Measurements from ENCODE around the gene BTNL3. TPM values are rescaled to one million over a fixed set of nuclear protein-coding genes. Genes with fewer than 3 reads are reported as not detected.

The BTNL3 gene
- polyA plus RNA-seq, 1 of the 3 experiments (the other 2 are of a cell fraction): not detected

DNA sequence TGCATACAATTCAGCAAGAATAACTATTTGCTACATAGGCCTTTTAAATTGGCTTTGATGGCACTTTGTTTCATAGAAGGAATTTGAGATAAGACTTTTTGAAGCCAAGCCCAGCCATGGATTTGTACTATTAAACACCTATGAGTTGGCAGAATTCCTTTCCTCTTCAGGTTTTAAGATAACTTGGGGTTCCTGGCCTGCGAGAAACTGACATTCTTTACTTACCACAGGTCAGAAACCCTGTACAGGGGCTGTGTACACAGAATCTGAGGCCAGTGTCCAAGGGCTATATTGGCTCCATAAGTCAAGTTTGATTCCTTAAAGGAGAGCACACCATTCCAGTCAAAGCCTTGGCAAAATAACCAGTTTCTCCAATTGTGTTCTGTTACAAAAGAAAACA lies 10.8 kb upstream of the BTNL3 start (continued):
- no peak for TF ChIP-seq NRF1 (IDR thresholded peaks at IDR 0.05; ENCODE audit: low read depth, low read length)
- TF ChIP-seq, protein P1, sequence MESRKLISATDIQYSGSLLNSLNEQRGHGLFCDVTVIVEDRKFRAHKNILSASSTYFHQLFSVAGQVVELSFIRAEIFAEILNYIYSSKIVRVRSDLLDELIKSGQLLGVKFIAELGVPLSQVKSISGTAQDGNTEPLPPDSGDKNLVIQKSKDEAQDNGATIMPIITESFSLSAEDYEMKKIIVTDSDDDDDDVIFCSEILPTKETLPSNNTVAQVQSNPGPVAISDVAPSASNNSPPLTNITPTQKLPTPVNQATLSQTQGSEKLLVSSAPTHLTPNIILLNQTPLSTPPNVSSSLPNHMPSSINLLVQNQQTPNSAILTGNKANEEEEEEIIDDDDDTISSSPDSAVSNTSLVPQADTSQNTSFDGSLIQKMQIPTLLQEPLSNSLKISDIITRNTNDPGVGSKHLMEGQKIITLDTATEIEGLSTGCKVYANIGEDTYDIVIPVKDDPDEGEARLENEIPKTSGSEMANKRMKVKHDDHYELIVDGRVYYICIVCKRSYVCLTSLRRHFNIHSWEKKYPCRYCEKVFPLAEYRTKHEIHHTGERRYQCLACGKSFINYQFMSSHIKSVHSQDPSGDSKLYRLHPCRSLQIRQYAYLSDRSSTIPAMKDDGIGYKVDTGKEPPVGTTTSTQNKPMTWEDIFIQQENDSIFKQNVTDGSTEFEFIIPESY (IDR thresholded peaks at IDR 0.05; ENCODE audit: borderline replicate concordance, low read depth): no peak
- no peak for TF ChIP-seq EP300 (IDR thresholded peaks at IDR 0.05; ENCODE audit: borderline replicate concordance in 1 of 2, low read depth in 1 of 2, low read length in 1 of 2)
- no peak for TF ChIP-seq RFX5 (IDR thresholded peaks at IDR 0.05; ENCODE audit: low read length)
- TF ChIP-seq, protein P2, sequence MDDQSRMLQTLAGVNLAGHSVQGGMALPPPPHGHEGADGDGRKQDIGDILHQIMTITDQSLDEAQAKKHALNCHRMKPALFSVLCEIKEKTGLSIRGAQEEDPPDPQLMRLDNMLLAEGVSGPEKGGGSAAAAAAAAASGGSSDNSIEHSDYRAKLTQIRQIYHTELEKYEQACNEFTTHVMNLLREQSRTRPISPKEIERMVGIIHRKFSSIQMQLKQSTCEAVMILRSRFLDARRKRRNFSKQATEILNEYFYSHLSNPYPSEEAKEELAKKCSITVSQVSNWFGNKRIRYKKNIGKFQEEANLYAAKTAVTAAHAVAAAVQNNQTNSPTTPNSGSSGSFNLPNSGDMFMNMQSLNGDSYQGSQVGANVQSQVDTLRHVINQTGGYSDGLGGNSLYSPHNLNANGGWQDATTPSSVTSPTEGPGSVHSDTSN (IDR thresholded peaks at IDR 0.05): no peak

DNA sequence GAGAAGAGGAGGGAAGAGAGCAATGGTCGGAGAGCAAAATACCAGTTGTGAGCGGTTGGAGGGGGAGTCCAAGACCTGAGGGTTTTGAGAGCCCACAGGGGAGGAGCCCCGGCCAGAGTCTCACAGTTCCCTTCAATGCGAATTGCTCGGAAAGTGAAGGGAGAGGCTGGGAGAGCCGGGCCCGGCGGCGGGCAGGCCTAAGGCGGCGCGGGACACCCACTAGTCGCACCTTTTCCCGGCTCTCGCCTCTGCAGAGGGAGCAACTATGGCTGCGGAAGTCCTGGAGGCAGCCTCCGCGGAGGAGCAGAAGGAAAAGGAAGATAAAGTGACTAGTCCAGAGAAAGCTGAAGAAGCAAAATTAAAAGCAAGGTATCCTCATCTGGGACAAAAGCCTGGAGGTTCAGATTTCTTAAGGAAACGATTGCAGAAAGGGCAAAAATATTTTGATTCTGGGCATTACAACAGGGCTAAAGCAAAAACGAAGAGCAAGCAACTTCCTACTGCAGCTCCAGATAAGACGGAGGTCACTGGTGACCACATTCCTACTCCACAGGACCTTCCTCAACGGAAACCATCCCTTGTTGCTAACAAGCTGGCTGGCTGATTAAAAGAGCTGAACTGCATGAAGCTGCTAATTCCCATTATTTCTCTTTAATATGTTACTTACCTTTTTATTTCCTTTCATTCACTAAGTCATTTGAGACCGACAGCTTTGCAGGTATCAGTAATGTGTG lies 6.5 kb upstream of the BTNL3 start:
- Histone ChIP-seq H3K9me2 (no peaks in the 10 kb centered on the region), H3K4me1 (ENCODE audit: control insufficient read depth in 1 of 2, insufficient read depth in 2 of 2, low read depth in 1 of 2, low read length in 1 of 2) (no peaks in the 10 kb centered on the region), H3F3A (replicated peaks; ENCODE audit: insufficient read depth) (no peaks in the 10 kb centered on the region), H3K27ac (ENCODE audit: low read depth in 2 of 2, low read length in 1 of 2) (no peak overlapping the region), H3K4me3 (ENCODE audit: low read depth in 2 of 2, low read length in 1 of 2) (no peak overlapping the region), H3K27me3 (ENCODE audit: insufficient read depth) (no peaks in the 10 kb centered on the region; the same call in 1 of the 2 replicates), H3K36me3 (replicated peaks in 1 of 2; ENCODE audit: control insufficient read depth in 1 of 2, insufficient read depth in 2 of 2, low read length in 1 of 2) (no peaks in the 10 kb centered on the region), H3K79me2 (ENCODE audit: insufficient read depth) (no peaks in the 10 kb centered on the region), H3K9me3 (no peaks in the 10 kb centered on the region), H3K4me2 (no peak overlapping the region), H3K9ac (no peak overlapping the region), H2AFZ (ENCODE audit: low read depth) (no peak overlapping the region), H4K20me1 (ENCODE audit: insufficient read depth) (no peaks in the 10 kb centered on the region)
- no peak for TF ChIP-seq SIN3A (IDR thresholded peaks at IDR 0.05; ENCODE audit: borderline replicate concordance, low read depth, low read length)
- TF ChIP-seq, protein P3, sequence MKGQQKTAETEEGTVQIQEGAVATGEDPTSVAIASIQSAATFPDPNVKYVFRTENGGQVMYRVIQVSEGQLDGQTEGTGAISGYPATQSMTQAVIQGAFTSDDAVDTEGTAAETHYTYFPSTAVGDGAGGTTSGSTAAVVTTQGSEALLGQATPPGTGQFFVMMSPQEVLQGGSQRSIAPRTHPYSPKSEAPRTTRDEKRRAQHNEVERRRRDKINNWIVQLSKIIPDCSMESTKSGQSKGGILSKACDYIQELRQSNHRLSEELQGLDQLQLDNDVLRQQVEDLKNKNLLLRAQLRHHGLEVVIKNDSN (IDR thresholded peaks at IDR 0.05; ENCODE audit: borderline replicate concordance, low read depth): no peak
- no peak for TF ChIP-seq FOSL2 (IDR thresholded peaks at IDR 0.05; ENCODE audit: borderline replicate concordance, low read depth)
- no peak for TF ChIP-seq ELF1 (IDR thresholded peaks at IDR 0.05)
- TF ChIP-seq CHD2 (IDR thresholded peaks at IDR 0.05; ENCODE audit: low read length, partially characterized antibody): no peak
- no peak for TF ChIP-seq TEAD4 (IDR thresholded peaks at IDR 0.05; ENCODE audit: borderline replicate concordance, insufficient read depth)
- no peak for TF ChIP-seq POLR2AphosphoS5 (IDR thresholded peaks at IDR 0.05; ENCODE audit: low read depth, low read length)
- TF ChIP-seq, protein P4, sequence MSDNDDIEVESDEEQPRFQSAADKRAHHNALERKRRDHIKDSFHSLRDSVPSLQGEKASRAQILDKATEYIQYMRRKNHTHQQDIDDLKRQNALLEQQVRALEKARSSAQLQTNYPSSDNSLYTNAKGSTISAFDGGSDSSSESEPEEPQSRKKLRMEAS (IDR thresholded peaks at IDR 0.05; ENCODE audit: low read depth): no peak
- TF ChIP-seq EZH2phosphoT487 (IDR thresholded peaks at IDR 0.05; ENCODE audit: borderline replicate concordance, low read depth): no peak
- no peak for TF ChIP-seq NFIC (IDR thresholded peaks at IDR 0.05; ENCODE audit: borderline replicate concordance)
- no peak for TF ChIP-seq FOXJ3 (CRISPR knock-in tag; IDR thresholded peaks at IDR 0.05)
- no peak for TF ChIP-seq TAF1 (IDR thresholded peaks at IDR 0.05; ENCODE audit: borderline replicate concordance, low read depth, low read length)
- TF ChIP-seq JUND (IDR thresholded peaks at IDR 0.05): no peak
- TF ChIP-seq, protein P5, sequence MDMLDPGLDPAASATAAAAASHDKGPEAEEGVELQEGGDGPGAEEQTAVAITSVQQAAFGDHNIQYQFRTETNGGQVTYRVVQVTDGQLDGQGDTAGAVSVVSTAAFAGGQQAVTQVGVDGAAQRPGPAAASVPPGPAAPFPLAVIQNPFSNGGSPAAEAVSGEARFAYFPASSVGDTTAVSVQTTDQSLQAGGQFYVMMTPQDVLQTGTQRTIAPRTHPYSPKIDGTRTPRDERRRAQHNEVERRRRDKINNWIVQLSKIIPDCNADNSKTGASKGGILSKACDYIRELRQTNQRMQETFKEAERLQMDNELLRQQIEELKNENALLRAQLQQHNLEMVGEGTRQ (IDR thresholded peaks at IDR 0.05; ENCODE audit: borderline replicate concordance, low read depth, low read length): no peak
- no peak for TF ChIP-seq RCOR1 (IDR thresholded peaks at IDR 0.05; ENCODE audit: low read length)
- TF ChIP-seq MEF2A (IDR thresholded peaks at IDR 0.05; ENCODE audit: borderline replicate concordance, low read depth): no peak
- TF ChIP-seq YY1 (IDR thresholded peaks at IDR 0.05; ENCODE audit: low read depth): no peak
- WGBS (ENCODE audit: low lambda C conversion rate): 22% methylated on average over 23 of the region's 23 CpGs
- POLR2A ChIA-PET: no interaction called here
- DNase-seq: no peak
- CTCF ChIA-PET: no interaction called here
